HPDE6-E6E7 (cell line): Measurements from ENCODE around the gene WWOX.

Experiments
- DNase-seq: peaks from one replicate; pipeline ENCODE4 v3.0.0; 2011; ENCODE audit warnings: missing footprints; ENCODE audit errors: extremely low spot score

Gene WWOX

GRCh38 chr16:78436846-78437245 is 337.4 kb downstream of the WWOX start:
- DNase-seq = no peak

- DNase-seq = no peak
Measured at GRCh38 chr16:78437352-78437968, 338.0 kb downstream of the WWOX start.

- no peak for DNase-seq
Measured at GRCh38 chr16:78438219-78438618, 338.8 kb downstream of the WWOX start.

- DNase-seq = no peak
Measured at GRCh38 chr16:78438632-78439031, 339.2 kb downstream of the WWOX start.

- no peak for DNase-seq
Measured at GRCh38 chr16:78439646-78440045, 340.2 kb downstream of the WWOX start.

- DNase-seq = no peak
Measured at GRCh38 chr16:78441298-78441697, 341.8 kb downstream of the WWOX start.

GRCh38 chr16:78443542-78444364 is 344.3 kb downstream of the WWOX start:
- no peak for DNase-seq

GRCh38 chr16:78445818-78446217 is 346.4 kb downstream of the WWOX start:
- no peak for DNase-seq

- DNase-seq = no peak
Measured at GRCh38 chr16:78446486-78446885, 347.0 kb downstream of the WWOX start.

- DNase-seq = no peak
Measured at GRCh38 chr16:78446992-78447563, 347.6 kb downstream of the WWOX start.

GRCh38 chr16:78448658-78449271 is 349.3 kb downstream of the WWOX start:
- DNase-seq = no peak

- no peak for DNase-seq
Measured at GRCh38 chr16:78450255-78450654, 350.8 kb downstream of the WWOX start.

GRCh38 chr16:78452025-78452555 is 352.6 kb downstream of the WWOX start:
- no peak for DNase-seq

- DNase-seq = no peak
Measured at GRCh38 chr16:78455861-78456260, 356.4 kb downstream of the WWOX start.

- DNase-seq = no peak
Measured at GRCh38 chr16:78458588-78458987, 359.1 kb downstream of the WWOX start.

- DNase-seq = no peak
Measured at GRCh38 chr16:78460428-78460827, 361.0 kb downstream of the WWOX start.

- DNase-seq = no peak
Measured at GRCh38 chr16:78461087-78461486, 361.6 kb downstream of the WWOX start.

GRCh38 chr16:78461496-78462287 is 362.2 kb downstream of the WWOX start:
- no peak for DNase-seq

- no peak for DNase-seq
Measured at GRCh38 chr16:78462288-78463208, 363.1 kb downstream of the WWOX start.

- DNase-seq = no peak
Measured at GRCh38 chr16:78463591-78463990, 364.1 kb downstream of the WWOX start.
